Spleen (tissue), 11 donors: Measurements from ENCODE around the gene FAM76B. TPM values are rescaled to one million over a fixed set of nuclear protein-coding genes. Genes with fewer than 3 reads are reported as not detected.

Experiments
- DNase-seq: peaks from one replicate; pipeline ENCODE4 v3.0.0-alpha.2; 2020
- H3K27ac ChIP-seq, 8 donors: fragments of 200-600 bp; sonication (generic) in 7 of 8; 1 replicate in 4 of 8; 2 replicates in 4 of 8; pipeline versions ENCODE4 v1.5.0 to v1.8.0; 2016 to 2021; ENCODE audit warnings: inconsistent platforms in 4 of 8, mild to moderate bottlenecking in 4 of 8, moderate library complexity in 1 of 8
- H3K27me3 ChIP-seq, 7 donors: fragments of 200-600 bp; sonication (generic) in 6 of 7; replicated peaks in 1 of 7; 1 replicate in 4 of 7; 2 replicates in 3 of 7; pipeline versions ENCODE4 v1.5.0 to v1.8.0; 2016 to 2021; ENCODE audit warnings: inconsistent platforms in 3 of 7, mild to moderate bottlenecking in 1 of 7
- H3K36me3 ChIP-seq, 6 donors: fragments of 200-600 bp; sonication (generic) in 5 of 6; 1 replicate in 4 of 6; 2 replicates in 2 of 6; pipeline versions ENCODE4 v1.5.0 to v1.8.0; 2016 to 2021; ENCODE audit warnings: inconsistent platforms in 2 of 6
- H3K4me1 ChIP-seq, 6 donors: fragments of 200-600 bp; sonication (generic) in 5 of 6; 1 replicate in 3 of 6; 2 replicates in 3 of 6; pipeline versions ENCODE4 v1.5.0 to v1.8.0; 2016 to 2021; ENCODE audit warnings: inconsistent platforms in 3 of 6
- H3K4me3 ChIP-seq, 8 donors: fragments of 200-600 bp; sonication (generic) in 7 of 8; 1 replicate in 4 of 8; 2 replicates in 4 of 8; pipeline versions ENCODE4 v1.5.0 to v1.8.0; 2016 to 2021; ENCODE audit warnings: inconsistent platforms in 4 of 8, mild to moderate bottlenecking in 4 of 8, moderate library complexity in 2 of 8
- H3K9me3 ChIP-seq, 8 donors: fragments of 200-600 bp; sonication (generic) in 7 of 8; 1 replicate in 4 of 8; 2 replicates in 4 of 8; pipeline versions ENCODE4 v1.5.0 to v1.8.0; 2016 to 2021; ENCODE audit warnings: inconsistent platforms in 4 of 8
- CTCF ChIP-seq, 11 experiments: fragments of 200-600 bp in 7 of 11; fragments of 450-650 bp in 4 of 11; sonication (generic) in 4 of 11; IDR thresholded peaks in 8 of 11; conservative IDR thresholded peaks in 3 of 11; 1 replicate in 7 of 11; 2 replicates in 4 of 11; pipeline versions ENCODE4 v1.4.0 to v1.8.0; 2016 to 2021; ENCODE audit warnings: antibody characterized with exemption in 11 of 11, inconsistent platforms in 4 of 11, mild to moderate bottlenecking in 1 of 11
- POLR2A ChIP-seq, 3 donors: fragments of 450-650 bp; IDR thresholded peaks; one replicate each; pipeline ENCODE4 v1.5.1; 2017; ENCODE audit warnings: antibody characterized with exemption in 3 of 3, mild to moderate bottlenecking in 1 of 3
- POLR2AphosphoS5 ChIP-seq, 3 donors: sonication (generic); formaldehyde crosslinking; IDR thresholded peaks; one replicate each; pipeline ENCODE4 v1.5.1; 2017; ENCODE audit warnings: antibody characterized with exemption in 3 of 3
- WGBS, 5 donors: extraction: QIAGEN DNeasy Blood & Tissue Kit in 3 of 5; methylation state at CpG; one replicate each; pipeline versions ENCODE4 v1.1.5 to v1.1.7; 2013 to 2018; 5-methylcytosine and 5-hydroxymethylcytosine counted together
- intact Hi-C: fragments of 100-400 bp; cut with DNase I; formaldehyde crosslinking; loops from one replicate; pipeline ENCODE4 v1.15.0; 2023; ENCODE audit warnings: low total_unique reads
- polyA plus RNA-seq, 3 donors: library from polyadenylated mRNA; stranded (reverse); fragments of 200-250 nt; gene quantifications; one replicate each; pipeline ENCODE4 v1.2.1, GENCODE V29; 2013
- total RNA-seq, 7 donors: library from RNA; depleted of rRNA in 3 of 7; stranded (reverse); fragments of >200 nt in 3 of 7; fragmentation: NEBNext Ultra II Directional in 4 of 7; extraction: Animal tissue kit (Norgen Biotek cat#: 25700) in 4 of 7; gene quantifications; one replicate each; pipeline versions ENCODE4 v1.1.0 to v1.2.1, GENCODE V29; 2016 to 2021
- donor health status: healthy with polysubstance abuse.
- donor health status: DM: no; HTN: no; CAD: no; lungs with moderate emphysema.
- donor health status: DM: no; HTN: no; CAD: no.
- donor health status: Bipolar disorder and iron deficiency.
- donor health status: healthy.
- donor health status: DM: no; HTN: no; CAD: no.
- donor health status: DM: yes; HTN: yes; CAD: no.

FAM76B gene
- total and polyA plus RNA-seq, 10 donors, result 15.9 to 47.4 (median 35.7) TPM

- Histone ChIP-seq H3K9me3 (no peaks in the 10 kb centered on the region), H3K27ac (no peak overlapping the region), H3K4me1 (peaks cover 0 to 11% (median 8%) of the 10 kb centered on the region in 6 donors), H3K27me3 (no peaks in the 10 kb centered on the region), H3K4me3 (no peak overlapping the region), H3K36me3 (no peaks in the 10 kb centered on the region)
- 86 to 92% (median 89%) methylated on average over 6 of the region's 6 CpGs for WGBS, 5 donors
- TF ChIP-seq CTCF (IDR thresholded peaks at IDR 0.05 in 8 of 11, conservative IDR thresholded peaks at IDR 0.05 in 3 of 11) (no peak), POLR2AphosphoS5 (IDR thresholded peaks at IDR 0.05) (no peak), POLR2A (IDR thresholded peaks at IDR 0.05) (no peak)
- intact Hi-C loops, result no loop called here
- DNase-seq, result no peak
Observed at GRCh38 chr11:95729462-95729861, 60.1 kb downstream of the FAM76B start.

- WGBS, 5 donors, result 94 to 100% (median 97%) methylated on average over 2 of the region's 2 CpGs
- intact Hi-C loops, result no loop called here
- H3K36me3 ChIP-seq, result no peaks in the 10 kb centered on the region
- no peak for TF ChIP-seq POLR2AphosphoS5 (IDR thresholded peaks at IDR 0.05)
- no peak for TF ChIP-seq CTCF (IDR thresholded peaks at IDR 0.05 in 8 of 11, conservative IDR thresholded peaks at IDR 0.05 in 3 of 11)
- no peak for TF ChIP-seq POLR2A (IDR thresholded peaks at IDR 0.05)
- no peak overlapping the region for H3K27ac ChIP-seq
- H3K4me3 ChIP-seq, result no peak overlapping the region
- H3K4me1 ChIP-seq, result peaks cover 0 to 4% (median 2%) of the 10 kb centered on the region in 6 donors
- H3K27me3 ChIP-seq, result no peaks in the 10 kb centered on the region
- DNase-seq, result no peak
- no peaks in the 10 kb centered on the region for H3K9me3 ChIP-seq
Observed at GRCh38 chr11:95728790-95729189, 60.8 kb downstream of the FAM76B start.

GRCh38 chr11:95728094-95728493 is 61.5 kb downstream of the FAM76B start:
- H3K27me3 ChIP-seq, result no peaks in the 10 kb centered on the region
- intact Hi-C loops, result no loop called here
- H3K36me3 ChIP-seq, result no peaks in the 10 kb centered on the region
- DNase-seq, result no peak
- TF ChIP-seq POLR2A (IDR thresholded peaks at IDR 0.05), result no peak
- TF ChIP-seq POLR2AphosphoS5 (IDR thresholded peaks at IDR 0.05), result no peak
- no peak for TF ChIP-seq CTCF (IDR thresholded peaks at IDR 0.05 in 8 of 11, conservative IDR thresholded peaks at IDR 0.05 in 3 of 11)
- H3K4me1 ChIP-seq, result no peaks in the 10 kb centered on the region
- H3K27ac ChIP-seq, result no peak overlapping the region
- H3K4me3 ChIP-seq, result no peak overlapping the region
- H3K9me3 ChIP-seq, result no peaks in the 10 kb centered on the region

- WGBS, 5 donors, result 84 to 93% (median 90%) methylated on average over 6 of the region's 6 CpGs
- TF ChIP-seq CTCF (IDR thresholded peaks at IDR 0.05 in 8 of 11, conservative IDR thresholded peaks at IDR 0.05 in 3 of 11) (no peak), POLR2AphosphoS5 (IDR thresholded peaks at IDR 0.05) (no peak), POLR2A (IDR thresholded peaks at IDR 0.05) (no peak)
- no peaks in the 10 kb centered on the region for H3K9me3 ChIP-seq
- no peaks in the 10 kb centered on the region for H3K27me3 ChIP-seq
- no peaks in the 10 kb centered on the region for H3K4me1 ChIP-seq
- no peak overlapping the region for H3K4me3 ChIP-seq
- no peaks in the 10 kb centered on the region for H3K36me3 ChIP-seq
- no peak overlapping the region for H3K27ac ChIP-seq
- intact Hi-C loops, result no loop called here
- DNase-seq, result no peak
Observed at GRCh38 chr11:95727620-95728019, 62.0 kb downstream of the FAM76B start.
